Uterus (tissue), 4 donors: ENCODE results near the gene PGAM4. TPM values are rescaled to one million over a fixed set of nuclear protein-coding genes. Genes with fewer than 3 reads are reported as not detected.

Experiments used
- DNase-seq, 2 donors: peaks; one replicate each; pipeline ENCODE4 v3.0.0-alpha.2; 2019 to 2020
- H3K27ac ChIP-seq, 2 donors: fragments of 200-600 bp; sonication (generic); 1 replicate in 1 of 2; 2 replicates in 1 of 2; pipeline ENCODE4 v1.5.1; 2016 to 2018
- H3K27me3 ChIP-seq, 2 donors: fragments of 200-600 bp; sonication (generic); one replicate each; pipeline ENCODE4 v1.5.1; 2018 to 2019; ENCODE audit warnings: control low read depth in 1 of 2
- H3K36me3 ChIP-seq, 2 donors: fragments of 200-600 bp; sonication (generic); one replicate each; pipeline ENCODE4 v1.5.1; 2019; ENCODE audit warnings: control low read depth in 1 of 2
- H3K4me1 ChIP-seq, 2 donors: fragments of 200-600 bp; sonication (generic); one replicate each; pipeline ENCODE4 v1.5.1; 2018 to 2019; ENCODE audit warnings: control low read depth in 1 of 2
- H3K4me3 ChIP-seq, 2 donors: fragments of 200-600 bp; sonication (generic); 1 replicate in 1 of 2; 2 replicates in 1 of 2; pipeline ENCODE4 v1.5.1; 2018 to 2019; ENCODE audit warnings: mild to moderate bottlenecking in 1 of 2
- H3K9me3 ChIP-seq, 2 donors: fragments of 200-600 bp; sonication (generic); one replicate each; pipeline ENCODE4 v1.5.1; 2019; ENCODE audit warnings: control low read depth in 1 of 2
- POLR2A ChIP-seq, 2 donors: fragments of 450-650 bp; IDR thresholded peaks; one replicate each; pipeline ENCODE4 v1.6.1; 2016; ENCODE audit warnings: antibody characterized with exemption in 2 of 2, mild to moderate bottlenecking in 1 of 2, moderate library complexity in 1 of 2
- intact Hi-C: fragments of 100-400 bp; cut with DNase I; formaldehyde crosslinking; loops from one replicate; pipeline ENCODE4 v1.15.1; 2023; ENCODE audit warnings: low total_unique reads
- total RNA-seq, 4 donors: library from RNA; depleted of rRNA in 3 of 4; stranded (reverse); fragments of >200 nt in 3 of 4; gene quantifications; one replicate each; pipeline versions ENCODE4 v1.1.0 to v1.2.4, GENCODE V29; 2014 to 2023
- TF ChIP-seq, protein P1 (sequence below), 4 experiments: fragments of 200-600 bp in 2 of 4; fragments of 450-650 bp in 2 of 4; sonication (generic) in 2 of 4; IDR thresholded peaks; one replicate each; pipeline ENCODE4 v1.5.1; 2016 to 2019; ENCODE audit warnings: antibody characterized with exemption in 4 of 4, mild to moderate bottlenecking in 2 of 4, moderate library complexity in 1 of 4
- donor health status: DM: yes; HTN: yes; CAD: no.

Gene PGAM4
- total RNA-seq, 4 donors from 2014 or later: not detected

DNA sequence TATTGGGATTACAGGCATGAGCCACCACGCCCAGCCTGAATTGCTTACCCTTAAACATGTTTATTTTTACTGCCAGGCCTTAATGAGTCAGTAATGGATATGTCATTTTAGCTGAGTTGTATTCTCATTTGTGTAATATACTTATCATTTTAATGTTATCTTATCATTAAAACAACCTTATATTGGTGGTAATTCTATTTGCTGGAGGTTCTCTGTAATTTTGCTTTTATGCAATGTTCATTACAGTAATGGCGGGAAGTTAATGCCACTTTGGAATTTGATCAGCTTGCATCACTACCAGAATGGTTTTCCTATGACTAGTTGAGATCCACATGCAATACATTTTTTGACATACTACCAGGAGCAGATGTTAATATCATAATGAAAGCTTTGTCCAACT, 6.3 kb upstream of the PGAM4 start:
- intact Hi-C loops: no loop called here
- TF ChIP-seq, protein P1, sequence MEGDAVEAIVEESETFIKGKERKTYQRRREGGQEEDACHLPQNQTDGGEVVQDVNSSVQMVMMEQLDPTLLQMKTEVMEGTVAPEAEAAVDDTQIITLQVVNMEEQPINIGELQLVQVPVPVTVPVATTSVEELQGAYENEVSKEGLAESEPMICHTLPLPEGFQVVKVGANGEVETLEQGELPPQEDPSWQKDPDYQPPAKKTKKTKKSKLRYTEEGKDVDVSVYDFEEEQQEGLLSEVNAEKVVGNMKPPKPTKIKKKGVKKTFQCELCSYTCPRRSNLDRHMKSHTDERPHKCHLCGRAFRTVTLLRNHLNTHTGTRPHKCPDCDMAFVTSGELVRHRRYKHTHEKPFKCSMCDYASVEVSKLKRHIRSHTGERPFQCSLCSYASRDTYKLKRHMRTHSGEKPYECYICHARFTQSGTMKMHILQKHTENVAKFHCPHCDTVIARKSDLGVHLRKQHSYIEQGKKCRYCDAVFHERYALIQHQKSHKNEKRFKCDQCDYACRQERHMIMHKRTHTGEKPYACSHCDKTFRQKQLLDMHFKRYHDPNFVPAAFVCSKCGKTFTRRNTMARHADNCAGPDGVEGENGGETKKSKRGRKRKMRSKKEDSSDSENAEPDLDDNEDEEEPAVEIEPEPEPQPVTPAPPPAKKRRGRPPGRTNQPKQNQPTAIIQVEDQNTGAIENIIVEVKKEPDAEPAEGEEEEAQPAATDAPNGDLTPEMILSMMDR (IDR thresholded peaks at IDR 0.05): no peak
- TF ChIP-seq POLR2A (IDR thresholded peaks at IDR 0.05): no peak
- H3K36me3 ChIP-seq: no peaks in the 10 kb centered on the region

GRCh38 chrX:77967631-77968030, 1.8 kb downstream of the PGAM4 start:
- Histone ChIP-seq H3K4me1 (no peaks in the 10 kb centered on the region), H3K9me3 (no peaks in the 10 kb centered on the region), H3K36me3 (no peaks in the 10 kb centered on the region), H3K4me3 (no peak overlapping the region), H3K27ac (no peak overlapping the region), H3K27me3 (no peaks in the 10 kb centered on the region)
- no peak for DNase-seq
- no peak for TF ChIP-seq POLR2A (IDR thresholded peaks at IDR 0.05)
- TF ChIP-seq, protein P1 (IDR thresholded peaks at IDR 0.05): no peak
- intact Hi-C loops: no loop called here

More for the DNA sequence above, 6.3 kb upstream of the PGAM4 start:
- no peak for DNase-seq
- no peak overlapping the region for H3K4me3 ChIP-seq
- H3K9me3 ChIP-seq: no peaks in the 10 kb centered on the region
- H3K27me3 ChIP-seq: no peaks in the 10 kb centered on the region
- H3K4me1 ChIP-seq: no peaks in the 10 kb centered on the region
- H3K27ac ChIP-seq: no peak overlapping the region

GRCh38 chrX:77966361-77966760, 3.1 kb downstream of the PGAM4 start:
- no peaks in the 10 kb centered on the region for H3K36me3 ChIP-seq
- H3K27ac ChIP-seq: no peak overlapping the region
- no peak overlapping the region for H3K4me3 ChIP-seq
- no peaks in the 10 kb centered on the region for H3K9me3 ChIP-seq
- no peaks in the 10 kb centered on the region for H3K27me3 ChIP-seq
- TF ChIP-seq, protein P1 (IDR thresholded peaks at IDR 0.05): no peak
- TF ChIP-seq POLR2A (IDR thresholded peaks at IDR 0.05): no peak
- intact Hi-C loops: no loop called here
- no peaks in the 10 kb centered on the region for H3K4me1 ChIP-seq
- no peak for DNase-seq

- Histone ChIP-seq H3K36me3 (no peaks in the 10 kb centered on the region), H3K4me1 (no peaks in the 10 kb centered on the region), H3K4me3 (no peak overlapping the region), H3K27me3 (no peaks in the 10 kb centered on the region), H3K27ac (no peak overlapping the region), H3K9me3 (no peaks in the 10 kb centered on the region)
- no peak for TF ChIP-seq POLR2A (IDR thresholded peaks at IDR 0.05)
- TF ChIP-seq, protein P1 (IDR thresholded peaks at IDR 0.05): no peak
- no peak for DNase-seq
- intact Hi-C loops: no loop called here
Observed at GRCh38 chrX:77962068-77962902, 7.2 kb downstream of the PGAM4 start.

DNA sequence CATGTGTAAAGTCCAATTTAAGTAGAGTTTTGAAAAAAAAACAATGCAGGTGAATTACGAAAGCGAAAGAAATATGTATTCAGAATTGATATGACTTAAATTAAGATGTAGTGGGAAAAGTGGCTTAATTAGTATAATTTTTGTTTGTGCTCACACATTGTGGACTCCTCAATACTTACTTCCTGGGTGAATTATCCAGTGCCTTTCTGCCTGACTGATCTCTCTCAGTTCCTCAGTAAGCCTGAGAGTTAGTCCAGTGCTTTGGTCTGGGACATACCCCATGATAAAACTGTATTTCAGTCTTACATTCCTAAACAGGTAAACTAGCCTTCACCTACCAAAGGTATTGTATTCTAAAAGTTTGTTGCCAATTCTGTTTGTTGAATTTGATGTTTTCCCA, 8.4 kb downstream of the PGAM4 start:
- Histone ChIP-seq H3K9me3 (no peaks in the 10 kb centered on the region), H3K27me3 (no peaks in the 10 kb centered on the region), H3K4me1 (no peaks in the 10 kb centered on the region), H3K27ac (no peak overlapping the region), H3K36me3 (no peaks in the 10 kb centered on the region), H3K4me3 (no peak overlapping the region)
- DNase-seq: no peak
- no peak for TF ChIP-seq POLR2A (IDR thresholded peaks at IDR 0.05)
- TF ChIP-seq, protein P1 (IDR thresholded peaks at IDR 0.05): no peak
- intact Hi-C loops: no loop called here
